KOPT-K1 (cell line): ENCODE data around the gene CISD1.
A peak's percentile ranks its signal among the peaks of the same experiment; 100 is the strongest.
"Not testable (repeated sequence)": the region's sequence is repeated elsewhere in the genome, so short reads cannot be mapped to it uniquely, and the experiment has no call there.

Experiments
- H3K27ac ChIP-seq: fragments of 200-600 bp; sonication (generic); 2 replicates; pipeline ENCODE4 v1.5.1; 2016; ENCODE audit warnings: antibody characterized with exemption, mild to moderate bottlenecking, low read depth, low read length; ENCODE audit not compliant: poor library complexity, severe bottlenecking
- H3K36me3 ChIP-seq: fragments of 200-600 bp; sonication (generic); 2 replicates; pipeline ENCODE4 v1.5.1; 2017; ENCODE audit warnings: antibody characterized with exemption, mild to moderate bottlenecking, low read length, moderate library complexity; ENCODE audit not compliant: insufficient read depth
- H3K9me3 ChIP-seq: fragments of 200-600 bp; sonication (generic); 2 replicates; pipeline ENCODE4 v1.5.1; 2017; ENCODE audit warnings: antibody characterized with exemption, low read length, mild to moderate bottlenecking; ENCODE audit not compliant: insufficient read depth, poor library complexity, severe bottlenecking

The CISD1 gene

GRCh38 chr10:58268946-58269781 is at the start of gene CISD1:
Gene CISD1 (plus strand): TSS chr10:58269162. CDS start chr10:58269274, 112 bp downstream.
- Histone ChIP-seq H3K27ac (peak within 1 kb of the TSS; percentile 69), H3K36me3 (no peaks in the 10 kb centered on the region)

GRCh38 chr10:58219875-58220274 is 49.1 kb upstream of the CISD1 start:
- H3K27ac ChIP-seq: no peak overlapping the region
- H3K9me3 ChIP-seq: no peaks in the 10 kb centered on the region
- H3K36me3 ChIP-seq: peaks cover 11% of the 10 kb centered on the region

More at GRCh38 chr10:58268946-58269781, at the start of gene CISD1:
- no peaks in the 10 kb centered on the region for H3K9me3 ChIP-seq

GRCh38 chr10:58220769-58221451 is 48.1 kb upstream of the CISD1 start:
- Histone ChIP-seq H3K36me3 (peaks cover 9% of the 10 kb centered on the region), H3K9me3 (no peaks in the 10 kb centered on the region), H3K27ac (no peak overlapping the region)

GRCh38 chr10:58225654-58226053 is 43.3 kb upstream of the CISD1 start:
- peaks cover 20% of the 10 kb centered on the region for H3K36me3 ChIP-seq
- no peaks in the 10 kb centered on the region for H3K9me3 ChIP-seq
- H3K27ac ChIP-seq: no peak overlapping the region

- peaks cover 20% of the 10 kb centered on the region for H3K36me3 ChIP-seq
Measured at GRCh38 chr10:58229856-58230255, 39.1 kb upstream of the CISD1 start.

GRCh38 chr10:58237014-58237834 is 31.7 kb upstream of the CISD1 start:
- Histone ChIP-seq H3K36me3 (peaks cover 27% of the 10 kb centered on the region), H3K27ac (no peak overlapping the region), H3K9me3 (no peaks in the 10 kb centered on the region)

More at GRCh38 chr10:58229856-58230255, 39.1 kb upstream of the CISD1 start:
- H3K27ac ChIP-seq, H3K9me3 ChIP-seq: not testable (repeated sequence)

- H3K27ac ChIP-seq: no peak overlapping the region
- H3K36me3 ChIP-seq: peaks cover 27% of the 10 kb centered on the region
- H3K9me3 ChIP-seq: peaks cover 20% of the 10 kb centered on the region
Measured at GRCh38 chr10:58239561-58240169, 29.3 kb upstream of the CISD1 start.

GRCh38 chr10:58240531-58240930 is 28.4 kb upstream of the CISD1 start:
- peaks cover 25% of the 10 kb centered on the region for H3K36me3 ChIP-seq
- peaks cover 20% of the 10 kb centered on the region for H3K9me3 ChIP-seq
- no peak overlapping the region for H3K27ac ChIP-seq

GRCh38 chr10:58241346-58241745 is 27.6 kb upstream of the CISD1 start:
- peaks cover 17% of the 10 kb centered on the region for H3K36me3 ChIP-seq
- H3K9me3 ChIP-seq: peaks cover 20% of the 10 kb centered on the region

GRCh38 chr10:58243269-58243668 is 25.7 kb upstream of the CISD1 start:
- Histone ChIP-seq H3K9me3 (peaks cover 20% of the 10 kb centered on the region), H3K36me3 (0 out of 2 replicates have a peak, but pooled peaks cover 4% of the 10 kb centered on the region), H3K27ac (no peak overlapping the region)

More at GRCh38 chr10:58241346-58241745, 27.6 kb upstream of the CISD1 start:
- no peak overlapping the region for H3K27ac ChIP-seq

- H3K27ac ChIP-seq, H3K36me3 ChIP-seq: not testable (repeated sequence)
- H3K9me3 ChIP-seq: peaks cover 20% of the 10 kb centered on the region
Measured at GRCh38 chr10:58243801-58244200, 25.2 kb upstream of the CISD1 start.

- H3K36me3 ChIP-seq, H3K27ac ChIP-seq: not testable (repeated sequence)
- peaks cover 20% of the 10 kb centered on the region for H3K9me3 ChIP-seq
Measured at GRCh38 chr10:58244242-58244641, 24.7 kb upstream of the CISD1 start.

GRCh38 chr10:58244666-58245065 is 24.3 kb upstream of the CISD1 start:
- not testable (repeated sequence) for H3K27ac ChIP-seq, H3K36me3 ChIP-seq
- H3K9me3 ChIP-seq: peaks cover 20% of the 10 kb centered on the region

GRCh38 chr10:58253184-58253583 is 15.8 kb upstream of the CISD1 start:
- Histone ChIP-seq H3K36me3 (no peaks in the 10 kb centered on the region), H3K27ac (no peak overlapping the region), H3K9me3 (peaks cover 37% of the 10 kb centered on the region)
